Retina (tissue), 1 donor: ENCODE data around the gene ICAM5.
"Not testable (repeated sequence)": the region's sequence is repeated elsewhere in the genome, so short reads cannot be mapped to it uniquely, and the experiment has no call there.

Experiments used
- DNase-seq: peaks from one replicate; pipeline ENCODE4 v3.0.0-alpha.2; 2016

ICAM5 gene

GRCh38 chr19:10270616-10271394 lies 18.9 kb upstream of the ICAM5 start, which contains the start of gene ICAM1:
Gene ICAM1, plus strand, starts transcription at chr19:10271120. Its CDS starts 40 bp downstream, at chr19:10271160.
- DNase-seq = peak; percentile 38

- peak; percentile 13 for DNase-seq
These were observed 18.1 kb upstream of the ICAM5 start for GRCh38 chr19:10271543-10272086.

DNA sequence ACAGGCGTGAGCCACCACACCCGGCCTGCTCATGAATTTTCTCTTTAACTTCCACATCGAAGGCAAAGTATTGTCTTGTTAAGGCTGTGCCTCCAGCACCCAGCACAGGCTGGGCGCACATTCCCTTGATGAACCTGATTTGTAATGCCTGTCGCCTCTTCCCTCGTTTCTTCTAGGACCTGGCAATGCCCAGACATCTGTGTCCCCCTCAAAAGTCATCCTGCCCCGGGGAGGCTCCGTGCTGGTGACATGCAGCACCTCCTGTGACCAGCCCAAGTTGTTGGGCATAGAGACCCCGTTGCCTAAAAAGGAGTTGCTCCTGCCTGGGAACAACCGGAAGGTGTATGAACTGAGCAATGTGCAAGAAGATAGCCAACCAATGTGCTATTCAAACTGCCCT lies 15.2 kb upstream of the ICAM5 start:
- DNase-seq = no peak

DNA sequence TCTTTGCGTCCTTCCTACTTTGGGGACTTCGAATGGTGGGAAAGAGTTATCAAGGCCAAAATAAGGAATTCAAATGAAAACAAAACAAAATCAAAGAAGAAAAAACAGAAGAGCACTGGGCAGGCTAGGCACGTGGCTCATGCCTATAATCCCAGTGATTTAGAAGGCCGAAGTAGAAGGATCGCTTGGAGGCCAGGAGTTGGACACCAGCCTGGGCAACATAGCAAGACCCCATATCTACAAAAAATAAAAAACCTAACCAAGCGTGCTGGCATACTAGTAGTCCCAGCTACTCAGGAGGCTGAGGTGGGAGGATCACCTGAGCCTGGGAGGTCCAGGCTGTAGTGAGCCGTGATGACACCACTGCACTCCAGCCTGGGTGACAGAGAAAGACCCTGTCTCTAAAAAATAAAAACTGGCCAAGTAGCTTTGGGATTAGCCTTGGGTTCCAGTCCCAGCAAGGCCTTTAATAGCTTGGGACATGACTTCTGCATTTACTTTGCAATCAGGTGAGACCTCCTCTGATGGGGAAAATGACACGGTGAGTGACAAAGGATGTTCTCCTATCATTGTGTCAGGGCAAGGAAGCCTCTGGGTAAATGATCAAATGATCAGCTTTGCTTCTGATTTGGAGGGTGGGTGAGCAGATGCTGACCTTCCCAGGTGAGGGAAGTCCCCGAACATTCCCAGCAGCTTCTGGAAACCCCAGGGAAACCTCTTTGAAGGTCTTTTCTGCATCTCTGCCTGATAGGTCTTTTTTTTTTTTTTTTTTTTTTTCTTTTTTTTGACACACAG lies 11.8 kb upstream of the ICAM5 start:
- DNase-seq = no peak

- no peak for DNase-seq
These were observed 10.8 kb upstream of the ICAM5 start for GRCh38 chr19:10278935-10279334.

GRCh38 chr19:10279737-10280442 lies 9.9 kb upstream of the ICAM5 start:
- no peak for DNase-seq

DNA sequence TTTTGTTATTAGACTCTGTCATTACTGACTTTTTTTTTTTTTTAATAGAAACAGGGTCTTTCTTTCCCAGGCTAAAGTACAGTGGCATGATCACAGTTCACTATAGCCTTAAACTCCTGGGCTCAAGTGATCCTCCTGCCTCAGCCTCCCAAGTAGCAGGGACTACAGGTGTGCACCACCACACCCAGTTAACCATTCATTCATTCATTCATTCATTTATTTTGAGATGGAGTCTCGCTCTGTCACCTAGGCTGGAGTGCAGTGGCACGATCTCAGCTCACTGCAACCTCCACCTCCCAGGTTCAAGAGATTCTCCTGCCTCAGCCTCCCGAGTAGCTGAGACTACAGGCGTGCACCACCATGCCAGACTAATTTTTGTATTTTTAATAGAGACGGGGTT lies 7.7 kb upstream of the ICAM5 start:
- DNase-seq = not testable (repeated sequence)

DNA sequence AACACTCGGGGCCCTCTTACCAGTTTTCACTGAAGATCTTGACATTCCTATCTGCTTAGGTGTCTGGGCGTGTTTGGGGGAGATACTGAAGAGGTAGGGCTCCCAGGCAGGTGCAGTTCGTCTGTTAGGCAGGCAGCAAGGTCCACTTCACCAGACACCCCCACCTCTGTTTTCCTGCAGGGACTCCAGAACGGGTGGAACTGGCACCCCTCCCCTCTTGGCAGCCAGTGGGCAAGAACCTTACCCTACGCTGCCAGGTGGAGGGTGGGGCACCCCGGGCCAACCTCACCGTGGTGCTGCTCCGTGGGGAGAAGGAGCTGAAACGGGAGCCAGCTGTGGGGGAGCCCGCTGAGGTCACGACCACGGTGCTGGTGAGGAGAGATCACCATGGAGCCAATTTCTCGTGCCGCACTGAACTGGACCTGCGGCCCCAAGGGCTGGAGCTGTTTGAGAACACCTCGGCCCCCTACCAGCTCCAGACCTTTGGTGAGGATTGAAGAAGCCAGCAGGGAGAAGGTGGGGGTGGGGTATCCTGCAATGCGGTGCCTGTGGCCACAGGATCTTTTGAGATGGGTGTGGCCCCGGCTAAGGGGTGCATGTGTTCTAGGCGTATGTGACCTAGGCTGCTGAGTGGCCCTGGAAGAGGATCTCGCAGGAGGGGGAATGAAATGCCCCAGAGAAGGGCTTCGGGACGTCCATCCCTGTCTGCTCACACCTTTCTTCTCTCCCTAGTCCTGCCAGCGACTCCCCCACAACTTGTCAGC lies 6.3 kb upstream of the ICAM5 start:
- DNase-seq = no peak

DNA sequence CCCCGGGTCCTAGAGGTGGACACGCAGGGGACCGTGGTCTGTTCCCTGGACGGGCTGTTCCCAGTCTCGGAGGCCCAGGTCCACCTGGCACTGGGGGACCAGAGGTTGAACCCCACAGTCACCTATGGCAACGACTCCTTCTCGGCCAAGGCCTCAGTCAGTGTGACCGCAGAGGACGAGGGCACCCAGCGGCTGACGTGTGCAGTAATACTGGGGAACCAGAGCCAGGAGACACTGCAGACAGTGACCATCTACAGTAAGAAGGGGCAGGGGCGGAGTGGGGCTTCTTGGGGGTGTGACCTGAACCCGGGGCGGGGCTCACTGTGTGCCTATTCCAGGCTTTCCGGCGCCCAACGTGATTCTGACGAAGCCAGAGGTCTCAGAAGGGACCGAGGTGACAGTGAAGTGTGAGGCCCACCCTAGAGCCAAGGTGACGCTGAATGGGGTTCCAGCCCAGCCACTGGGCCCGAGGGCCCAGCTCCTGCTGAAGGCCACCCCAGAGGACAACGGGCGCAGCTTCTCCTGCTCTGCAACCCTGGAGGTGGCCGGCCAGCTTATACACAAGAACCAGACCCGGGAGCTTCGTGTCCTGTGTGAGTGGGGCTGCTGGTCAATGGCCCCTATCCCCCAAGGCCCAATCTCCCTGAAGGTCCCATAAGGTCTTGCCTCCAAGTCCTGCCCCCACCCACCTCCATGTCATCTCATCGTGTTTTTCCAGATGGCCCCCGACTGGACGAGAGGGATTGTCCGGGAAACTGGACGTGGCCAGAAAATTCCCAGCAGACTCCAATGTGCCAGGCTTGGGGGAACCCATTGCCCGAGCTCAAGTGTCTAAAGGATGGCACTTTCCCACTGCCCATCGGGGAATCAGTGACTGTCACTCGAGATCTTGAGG lies 5.4 kb upstream of the ICAM5 start:
- no peak for DNase-seq

DNA sequence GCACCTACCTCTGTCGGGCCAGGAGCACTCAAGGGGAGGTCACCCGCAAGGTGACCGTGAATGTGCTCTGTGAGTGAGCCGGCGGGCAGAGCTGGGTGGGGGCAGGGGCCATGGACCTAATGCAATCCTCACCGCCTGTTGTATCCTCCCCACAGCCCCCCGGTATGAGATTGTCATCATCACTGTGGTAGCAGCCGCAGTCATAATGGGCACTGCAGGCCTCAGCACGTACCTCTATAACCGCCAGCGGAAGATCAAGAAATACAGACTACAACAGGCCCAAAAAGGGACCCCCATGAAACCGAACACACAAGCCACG lies 4.8 kb upstream of the ICAM5 start:
- no peak for DNase-seq

DNA sequence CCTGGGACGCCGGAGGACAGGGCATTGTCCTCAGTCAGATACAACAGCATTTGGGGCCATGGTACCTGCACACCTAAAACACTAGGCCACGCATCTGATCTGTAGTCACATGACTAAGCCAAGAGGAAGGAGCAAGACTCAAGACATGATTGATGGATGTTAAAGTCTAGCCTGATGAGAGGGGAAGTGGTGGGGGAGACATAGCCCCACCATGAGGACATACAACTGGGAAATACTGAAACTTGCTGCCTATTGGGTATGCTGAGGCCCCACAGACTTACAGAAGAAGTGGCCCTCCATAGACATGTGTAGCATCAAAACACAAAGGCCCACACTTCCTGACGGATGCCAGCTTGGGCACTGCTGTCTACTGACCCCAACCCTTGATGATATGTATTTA lies 4.4 kb upstream of the ICAM5 start:
- no peak for DNase-seq

- DNase-seq = peak; percentile 20
These were observed 2.7 kb upstream of the ICAM5 start, which contains the start of gene ICAM4 for GRCh38 chr19:10286803-10287737. Gene ICAM4, plus strand, starts transcription at chr19:10286955. Its CDS starts 58 bp downstream, at chr19:10287013.

DNA sequence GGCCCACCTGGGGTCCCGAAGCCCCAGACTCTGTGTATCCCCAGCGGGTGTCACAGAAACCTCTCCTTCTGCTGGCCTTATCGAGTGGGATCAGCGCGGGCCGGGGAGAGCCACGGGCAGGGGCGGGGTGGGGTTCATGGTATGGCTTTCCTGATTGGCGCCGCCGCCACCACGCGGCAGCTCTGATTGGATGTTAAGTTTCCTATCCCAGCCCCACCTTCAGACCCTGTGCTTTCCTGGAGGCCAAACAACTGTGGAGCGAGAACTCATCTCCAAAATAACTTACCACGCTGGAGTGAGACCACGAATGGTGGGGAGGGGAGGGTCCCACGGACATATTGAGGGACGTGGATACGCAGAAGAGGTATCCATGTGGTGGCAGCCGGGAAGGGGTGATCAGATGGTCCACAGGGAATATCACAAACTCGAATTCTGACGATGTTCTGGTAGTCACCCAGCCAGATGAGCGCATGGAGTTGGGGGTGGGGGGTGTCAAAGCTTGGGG lies 1.0 kb upstream of the ICAM5 start:
- peak; percentile 37 for DNase-seq

- DNase-seq = peak; percentile 62
These were observed 451 bp upstream of the ICAM5 start for GRCh38 chr19:10289167-10289835.

DNA sequence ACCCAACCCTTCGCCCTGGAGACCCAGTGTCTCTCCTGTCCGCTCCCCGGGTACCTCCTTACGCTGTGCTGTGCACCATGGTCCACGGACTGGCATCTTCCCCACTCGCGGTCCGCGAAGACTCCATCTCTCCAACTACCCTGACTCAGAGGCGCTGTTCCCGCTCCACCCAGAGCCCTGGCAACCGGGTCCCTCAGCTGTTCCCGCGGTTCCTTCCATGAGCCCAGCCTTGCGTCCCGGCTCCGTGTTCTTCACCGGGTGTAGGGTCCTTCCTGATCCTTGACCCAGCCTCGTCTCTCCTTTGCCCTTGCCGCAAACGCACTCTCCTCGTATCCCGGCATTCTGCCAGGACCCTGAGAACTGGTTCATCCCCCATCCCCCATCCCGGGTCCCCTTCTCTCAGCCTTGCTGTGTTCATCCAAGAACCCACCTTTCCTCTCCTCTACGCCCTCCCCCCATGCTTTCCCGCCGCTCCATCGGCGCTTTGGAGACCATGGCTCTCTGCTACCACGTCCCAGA lies 664 bp downstream of the ICAM5 start:
- no peak for DNase-seq

DNA sequence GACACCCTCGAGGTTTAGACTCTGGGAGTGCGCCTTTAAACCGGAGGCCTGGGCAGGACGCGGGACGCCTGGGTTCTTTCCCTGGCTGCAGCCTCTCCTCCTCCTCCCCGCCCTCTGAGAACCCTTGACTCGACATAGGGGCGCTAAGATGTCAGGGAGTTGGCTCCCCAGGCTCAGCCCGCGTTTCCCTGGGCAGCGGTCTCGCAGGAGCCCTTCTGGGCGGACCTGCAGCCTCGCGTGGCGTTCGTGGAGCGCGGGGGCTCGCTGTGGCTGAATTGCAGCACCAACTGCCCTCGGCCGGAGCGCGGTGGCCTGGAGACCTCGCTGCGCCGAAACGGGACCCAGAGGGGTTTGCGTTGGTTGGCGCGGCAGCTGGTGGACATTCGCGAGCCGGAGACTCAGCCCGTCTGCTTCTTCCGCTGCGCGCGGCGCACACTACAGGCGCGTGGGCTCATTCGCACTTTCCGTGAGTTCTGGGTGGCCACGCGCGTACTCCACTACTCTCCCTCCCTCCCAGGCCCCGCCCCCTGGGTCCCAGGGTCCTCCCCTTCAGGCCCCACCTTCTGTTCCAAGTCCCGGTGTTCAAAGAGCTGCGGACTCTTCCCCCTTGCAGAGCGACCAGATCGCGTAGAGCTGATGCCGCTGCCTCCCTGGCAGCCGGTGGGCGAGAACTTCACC lies 1.3 kb downstream of the ICAM5 start:
- DNase-seq = peak; percentile 59

DNA sequence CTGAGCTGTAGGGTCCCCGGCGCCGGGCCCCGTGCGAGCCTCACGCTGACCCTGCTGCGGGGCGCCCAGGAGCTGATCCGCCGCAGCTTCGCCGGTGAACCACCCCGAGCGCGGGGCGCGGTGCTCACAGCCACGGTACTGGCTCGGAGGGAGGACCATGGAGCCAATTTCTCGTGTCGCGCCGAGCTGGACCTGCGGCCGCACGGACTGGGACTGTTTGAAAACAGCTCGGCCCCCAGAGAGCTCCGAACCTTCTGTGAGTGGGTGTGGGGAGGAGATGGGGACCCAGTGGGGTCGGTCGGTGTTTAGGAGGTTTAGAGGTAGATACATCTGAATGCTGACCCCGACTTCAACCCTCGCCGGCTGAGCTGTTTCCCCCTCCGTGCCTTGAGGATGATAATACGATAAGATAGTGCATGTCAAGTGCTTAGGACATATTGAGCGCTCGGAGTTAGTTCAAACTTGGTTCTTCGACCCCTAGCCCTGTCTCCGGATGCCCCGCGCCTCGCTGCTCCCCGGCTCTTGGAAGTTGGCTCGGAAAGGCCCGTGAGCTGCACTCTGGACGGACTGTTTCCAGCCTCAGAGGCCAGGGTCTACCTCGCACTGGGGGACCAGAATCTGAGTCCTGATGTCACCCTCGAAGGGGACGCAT lies 1.9 kb downstream of the ICAM5 start:
- DNase-seq = peak; percentile 55

DNA sequence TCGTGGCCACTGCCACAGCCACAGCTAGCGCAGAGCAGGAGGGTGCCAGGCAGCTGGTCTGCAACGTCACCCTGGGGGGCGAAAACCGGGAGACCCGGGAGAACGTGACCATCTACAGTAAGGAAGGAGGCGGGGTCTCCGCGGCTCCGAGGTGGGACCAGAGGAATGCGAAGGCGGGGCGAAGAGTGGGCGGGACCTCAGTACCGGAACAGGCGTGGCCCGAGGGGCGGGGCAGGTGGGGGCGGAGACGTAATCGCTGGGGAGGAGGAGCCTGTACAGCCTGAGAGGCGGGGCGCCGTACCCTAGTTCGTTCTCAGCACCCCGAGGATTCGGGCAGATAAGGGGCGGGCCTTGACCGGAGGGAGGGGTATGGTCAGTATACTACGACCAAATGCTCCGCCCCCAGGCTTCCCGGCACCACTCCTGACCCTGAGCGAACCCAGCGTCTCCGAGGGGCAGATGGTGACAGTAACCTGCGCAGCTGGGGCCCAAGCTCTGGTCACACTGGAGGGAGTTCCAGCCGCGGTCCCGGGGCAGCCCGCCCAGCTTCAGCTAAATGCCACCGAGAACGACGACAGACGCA lies 2.5 kb downstream of the ICAM5 start:
- DNase-seq = peak; percentile 71
